GM12878 (cell line): ENCODE measurements around the gene C15orf39. TPM values are rescaled to one million over a fixed set of nuclear protein-coding genes. Genes with fewer than 3 reads are reported as not detected.

ENCODE experiments used
- ATAC-seq: fragments of 200-7000 bp; cut with Tn5 transposase; 3 replicates; pipeline ENCODE4 v1.9.1; 2020; ENCODE audit warnings: mild to moderate bottlenecking, moderate library complexity
- BruUV-seq: library from RNA; stranded (reverse); fragments of 400-500 nt; replicated peaks from 2 replicates; lab custom pipeline; 2021; lab: Mats Ljungman, UMichigan
- CTCF ChIA-PET: fragments of 300-600 bp; sonication (Branson Sonifier 250); formaldehyde crosslinking; extraction: SDS; loops from one replicate; lab custom pipeline; 2021; ENCODE audit warnings: inconsistent platforms; lab: Yijun Ruan, JAX
- POLR2A ChIA-PET: fragments of 350-600 bp; formaldehyde crosslinking; extraction: SDS; loops from one replicate; lab custom pipeline; 2021; ENCODE audit warnings: inconsistent platforms; lab: Charles Lee
- RAD21 ChIA-PET: fragments of 300-600 bp; sonication (Branson Sonifier 250); formaldehyde crosslinking; loops from one replicate; lab custom pipeline; 2023; ENCODE audit warnings: antibody characterized with exemption; ENCODE audit not compliant: unreplicated experiment; lab: Charles Lee
- SMC1A ChIA-PET: fragments of 300-600 bp; sonication (Branson Sonifier 250); formaldehyde crosslinking; loops from one replicate; lab custom pipeline; 2023; ENCODE audit not compliant: unreplicated experiment, uncharacterized antibody; lab: Charles Lee
- DNase-seq: peaks from one replicate; pipeline ENCODE4 v3.0.0-alpha.2; 2011; ENCODE audit warnings: low read depth, low spot score
- FAIRE-seq: peaks from 3 replicates; lab custom pipeline; 2011; peaks lifted over from hg19 to GRCh38; lab: Jason Lieb, UNC
- H2AFZ ChIP-seq: 2 replicates; pipeline ENCODE4 v1.6.0; 2011; ENCODE audit warnings: low read depth, low read length, control low read depth; ENCODE audit not compliant: control insufficient read depth
- H3K27ac ChIP-seq: 2 replicates; pipeline ENCODE4 v1.5.1; 2011; ENCODE audit warnings: control low read depth; ENCODE audit not compliant: control insufficient read depth, insufficient read depth
- H3K27me3 ChIP-seq, 2 experiments: replicated peaks in 1 of 2; 2 replicates each; pipeline versions ENCODE4 v1.6.0 to v1.6.1; 2011; ENCODE audit warnings: low read length in 1 of 2; ENCODE audit not compliant: control insufficient read depth in 2 of 2, insufficient read depth in 2 of 2
- H3K36me3 ChIP-seq, 2 experiments: 2 replicates each; pipeline ENCODE4 v1.5.1; 2011; ENCODE audit warnings: low read length in 1 of 2; ENCODE audit not compliant: control insufficient read depth in 2 of 2, insufficient read depth in 2 of 2
- H3K4me1 ChIP-seq: 2 replicates; pipeline ENCODE4 v1.6.1; 2011; ENCODE audit warnings: mild to moderate bottlenecking, low read length, moderate library complexity, mixed read lengths; ENCODE audit not compliant: control insufficient read depth, insufficient read depth
- H3K4me2 ChIP-seq: 2 replicates; pipeline ENCODE4 v1.6.0; 2011; ENCODE audit warnings: control low read depth; ENCODE audit not compliant: control insufficient read depth, insufficient read depth
- H3K4me3 ChIP-seq: fragments of 200-600 bp; sonication (generic); 2 replicates; pipeline ENCODE4 v1.5.1; 2016
- H3K79me2 ChIP-seq: 2 replicates; pipeline ENCODE4 v1.6.0; 2011; ENCODE audit warnings: low read length; ENCODE audit not compliant: control insufficient read depth, insufficient read depth
- H3K9ac ChIP-seq: 2 replicates; pipeline ENCODE4 v1.8.0; 2011; ENCODE audit warnings: low read length, control low read depth, mixed read lengths; ENCODE audit not compliant: control insufficient read depth, insufficient read depth
- H3K9me3 ChIP-seq: replicated peaks from 3 replicates; pipeline ENCODE4 v1.5.1; 2011; ENCODE audit warnings: mild to moderate bottlenecking, low read length; ENCODE audit not compliant: control insufficient read depth, insufficient read depth
- H4K20me1 ChIP-seq: 2 replicates; pipeline ENCODE4 v1.6.0; 2011; ENCODE audit not compliant: control insufficient read depth, insufficient read depth
- CREB1 ChIP-seq: IDR thresholded peaks from 2 replicates; pipeline ENCODE4 v1.6.1; 2012; ENCODE audit warnings: low read depth, mild to moderate bottlenecking, inconsistent platforms
- ETV6 ChIP-seq, 2 experiments: fragments of 450-650 bp in 1 of 2; IDR thresholded peaks in 1 of 2; conservative IDR thresholded peaks in 1 of 2; 2 replicates each; pipeline ENCODE4 v1.6.1; 2014; ENCODE audit warnings: antibody characterized with exemption in 1 of 2, borderline replicate concordance in 1 of 2, low read depth in 1 of 2, mild to moderate bottlenecking in 1 of 2, moderate library complexity in 1 of 2
- EZH2 ChIP-seq: IDR thresholded peaks from 2 replicates; pipeline ENCODE4 v1.6.1; 2012; ENCODE audit warnings: low read depth, mild to moderate bottlenecking, control low read depth, inconsistent platforms, low read length, borderline replicate concordance; ENCODE audit not compliant: control insufficient read depth
- FOS ChIP-seq: IDR thresholded peaks from 3 replicates; pipeline ENCODE4 v1.6.1; 2011; ENCODE audit warnings: borderline replicate concordance; ENCODE audit not compliant: insufficient read length; ENCODE audit errors: extremely low read depth
- FOXK2 ChIP-seq: fragments of 450-650 bp; IDR thresholded peaks from 2 replicates; pipeline ENCODE4 v1.6.1; 2017; ENCODE audit warnings: mild to moderate bottlenecking, moderate library complexity
- MEF2A ChIP-seq: IDR thresholded peaks from 2 replicates; pipeline ENCODE4 v1.6.1; 2011; ENCODE audit warnings: low read depth, mild to moderate bottlenecking, low read length, moderate library complexity; ENCODE audit not compliant: insufficient read depth
- MTA3 ChIP-seq: IDR thresholded peaks from 2 replicates; pipeline ENCODE4 v1.6.1; 2012; ENCODE audit warnings: low read length, inconsistent platforms, borderline replicate concordance
- PAX5 ChIP-seq: IDR thresholded peaks from 2 replicates; pipeline ENCODE4 v1.6.1; 2011; ENCODE audit warnings: low read depth, low read length, borderline replicate concordance
- POU2F2 ChIP-seq: IDR thresholded peaks from 3 replicates; pipeline ENCODE4 v1.6.1; 2011; ENCODE audit warnings: low read depth, mild to moderate bottlenecking, low read length, borderline replicate concordance
- RB1 ChIP-seq: fragments of 450-650 bp; formaldehyde crosslinking; IDR thresholded peaks from 2 replicates; pipeline ENCODE4 v1.6.1; 2017; ENCODE audit warnings: mild to moderate bottlenecking, borderline replicate concordance
- RFX5 ChIP-seq: IDR thresholded peaks from 2 replicates; pipeline ENCODE4 v1.6.1; 2011; ENCODE audit warnings: low read depth, low read length, improper control_type of control experiment
- SUPT20H ChIP-seq: IDR thresholded peaks from 2 replicates; pipeline ENCODE4 v1.6.1; 2011; ENCODE audit warnings: low read depth, mild to moderate bottlenecking, low read length, moderate library complexity, borderline replicate concordance; ENCODE audit not compliant: control insufficient read depth
- TARDBP ChIP-seq: IDR thresholded peaks from 2 replicates; pipeline ENCODE4 v1.6.1; 2016; ENCODE audit warnings: borderline replicate concordance
- TBL1XR1 ChIP-seq: IDR thresholded peaks from 2 replicates; pipeline ENCODE4 v1.6.1; 2012; ENCODE audit warnings: low read depth, low read length, improper control_type of control experiment
- ZNF384 ChIP-seq: IDR thresholded peaks from 2 replicates; pipeline ENCODE4 v1.6.1; 2012; ENCODE audit warnings: low read depth, mild to moderate bottlenecking, low read length, improper control_type of control experiment, borderline replicate concordance
- WGBS: methylation state at CpG from one replicate; pipeline ENCODE4 v1.1.6; 2016; ENCODE audit warnings: low lambda C conversion rate; ENCODE audit not compliant: insufficient replicate concordance, insufficient coverage; ENCODE audit errors: missing lambda C conversion rate; 5-methylcytosine and 5-hydroxymethylcytosine counted together
- in situ Hi-C: fragments of 300-500 bp; cut with MboI; formaldehyde crosslinking; loops from 9 replicates; pipeline ENCODE4 v1.14.3; 2018; ENCODE audit warnings: mixed read lengths
- intact Hi-C: fragments of 100-400 bp; cut with micrococcal nuclease; formaldehyde crosslinking; loops from one replicate; pipeline ENCODE4 v1.14.2; 2022; ENCODE audit not compliant: unreplicated experiment
- polyA plus RNA-seq, 11 experiments: library from polyadenylated mRNA; depleted of rRNA in 4 of 11; unstranded in 6 of 11; stranded (reverse) in 5 of 11; fragments of >200 nt; fragmentation: Nextera tagmentation in 4 of 11; fragmentation: Illumina TruSeq in 1 of 11; extraction: Ambion mirVana in 4 of 11; extraction: Trizol in 1 of 11; gene quantifications; 1 replicate in 1 of 11; 2 replicates in 10 of 11; pipeline versions ENCODE4 v1.2.1 to v1.2.3, GENCODE V29; 2011 to 2016; ENCODE audit warnings: inconsistent platforms in 2 of 11, missing spikeins in 2 of 11, low read depth in 1 of 11
- total RNA-seq, 4 experiments: library from RNA; depleted of rRNA in 3 of 4; stranded (reverse); fragments of >200 nt in 3 of 4; fragmentation: Illumina TruSeq in 1 of 4; extraction: Trizol in 1 of 4; gene quantifications; 2 replicates each; pipeline versions ENCODE4 v1.2.1 to v1.2.3, GENCODE V29; 2013 to 2021

The C15orf39 gene
- total and polyA plus RNA-seq, 10 of the 15 experiments (the other 5 are each of a cell fraction or from before 2014, with no cell fraction given): 2.3 to 139 (median 33.0) TPM

DNA sequence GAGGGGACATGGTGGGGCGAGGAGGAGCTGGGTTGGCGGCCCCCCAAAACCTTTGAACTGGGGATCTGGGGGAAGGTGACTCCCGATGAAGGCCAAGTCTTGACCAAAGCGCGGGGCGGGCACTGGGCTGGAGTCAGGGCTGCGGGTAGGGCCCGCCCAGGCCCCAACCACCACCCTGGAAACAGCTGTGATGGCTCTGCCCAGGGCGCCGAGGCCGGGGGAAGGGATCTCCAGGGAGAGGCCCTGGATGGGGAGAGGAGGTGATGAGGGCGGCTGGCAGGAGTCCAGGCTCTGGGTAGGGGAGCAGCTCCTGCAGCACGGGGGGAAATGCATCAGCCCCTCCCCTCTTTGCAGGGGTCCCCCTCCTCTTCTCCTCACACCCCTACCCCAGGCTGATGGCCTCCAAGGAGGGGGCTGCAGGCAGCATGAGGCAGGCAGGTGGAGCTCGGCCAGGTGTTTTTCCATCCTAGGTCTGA, 5.9 kb upstream of the C15orf39 start (continued):
- TF ChIP-seq ETV6 (conservative IDR thresholded peaks at IDR 0.05 in 1 of 2, IDR thresholded peaks at IDR 0.05 in 1 of 2; ENCODE audit: borderline replicate concordance in 1 of 2, low read depth in 1 of 2): no peak
- TF ChIP-seq PAX5: no peak
- TF ChIP-seq TARDBP: no peak
- no peak for TF ChIP-seq ZNF384
- no peak for TF ChIP-seq EZH2
- TF ChIP-seq RB1: no peak

DNA sequence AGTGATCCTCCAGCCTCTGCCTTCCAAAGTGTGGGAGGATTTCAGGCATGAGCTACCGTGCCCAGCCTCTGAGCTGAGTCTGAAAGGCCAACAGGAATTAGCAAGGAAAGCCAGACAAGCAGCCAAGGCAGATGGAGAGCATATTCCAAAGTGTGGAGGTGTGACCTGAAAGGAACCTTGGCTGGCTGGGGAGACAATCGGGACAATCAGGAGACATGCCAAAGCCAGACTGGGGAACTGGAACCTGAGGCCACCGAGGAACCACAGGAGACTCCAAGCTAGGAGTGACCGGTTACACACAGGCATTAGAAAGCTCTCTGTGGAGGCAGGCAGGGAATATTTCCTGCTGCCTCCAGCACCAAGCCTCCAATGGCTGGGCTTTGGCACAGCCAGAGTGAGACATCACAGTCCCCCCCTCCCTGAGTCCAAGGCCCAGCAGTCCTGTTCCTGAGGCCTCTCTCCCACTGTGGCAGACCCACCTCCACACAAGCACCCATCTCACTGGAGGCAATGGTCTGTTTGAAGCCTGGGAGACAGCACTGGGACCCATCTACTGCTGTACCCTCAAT, 4.5 kb upstream of the C15orf39 start:
- H4K20me1 ChIP-seq: no peaks in the 10 kb centered on the region; the same call in 1 of the 2 replicates
- ATAC-seq: no peak
- RAD21 ChIA-PET: interaction anchor here (1.6 kb wide), 1 partner anchor 167 kb away, joined by 3 read pairs; no protein-coding TSS in a partner anchor
- no peak overlapping the region for H3K4me3 ChIP-seq
- TF ChIP-seq MTA3: no peak
- no peak for TF ChIP-seq SUPT20H
- no peak for TF ChIP-seq FOXK2
- TF ChIP-seq TBL1XR1: no peak
- no peak for TF ChIP-seq POU2F2
- no peak for TF ChIP-seq RFX5
- no peak for TF ChIP-seq MEF2A
- TF ChIP-seq CREB1: no peak
- TF ChIP-seq ZNF384: no peak
- no peak for TF ChIP-seq FOS
- POLR2A ChIA-PET: interaction anchor here (0.7 to 1.9 kb wide), 6 partner anchors 12 to 172 kb away, joined by 3 to 7 read pairs (median 4); no protein-coding TSS in a partner anchor
- no peaks in the 10 kb centered on the region for H3K27me3 ChIP-seq
- no peaks in the 10 kb centered on the region for H3K9me3 ChIP-seq
- in situ Hi-C loops: loop anchor here (5.0 kb wide), 1 partner anchor 60 kb away; no protein-coding TSS in a partner anchor
- WGBS: 91% methylated on average over 4 of the region's 4 CpGs
- no TSS peak for BruUV-seq
- no peaks in the 10 kb centered on the region for H3K36me3 ChIP-seq
- peaks cover 38% of the 10 kb centered on the region for H3K4me1 ChIP-seq
- SMC1A ChIA-PET: interaction anchor here (0.6 to 1.2 kb wide), 5 partner anchors 15 to 135 kb away, joined by 3 to 4 read pairs (median 3); no protein-coding TSS in a partner anchor
- FAIRE-seq: no peak
- DNase-seq: no peak
- peaks cover 28% of the 10 kb centered on the region for H3K79me2 ChIP-seq
- H3K27ac ChIP-seq: no peak overlapping the region
- intact Hi-C loops: no loop called here
- H2AFZ ChIP-seq: no peak overlapping the region
- CTCF ChIA-PET: interaction anchor here (0.6 to 1.2 kb wide), 5 partner anchors 13 to 171 kb away, joined by 3 to 6 read pairs (median 3); partner anchors contain the start of gene MAN2C1
- H3K9ac ChIP-seq: no peak overlapping the region
- H3K4me2 ChIP-seq: no peak overlapping the region
